Measurements from ENCODE around the gene PPP4C. TPM values are rescaled to one million over a fixed set of nuclear protein-coding genes. Genes with fewer than 3 reads are reported as not detected.

Gene PPP4C
- total and polyA plus RNA-seq, 2 of the 8 experiments (the other 6 are each of a cell fraction or from before 2014, with no cell fraction given): 148 to 298 TPM

GRCh38 chr16:30121741-30122571 is 46.2 kb downstream of the PPP4C start:
- no peak overlapping the region for H3K27ac ChIP-seq (ENCODE audit: low read depth, low read length)
- WGBS, 2 experiments (ENCODE audit: extremely low coverage in 1 of 2, insufficient coverage in 1 of 2, insufficient read length in 1 of 2, insufficient replicate concordance in 2 of 2, low coverage in 1 of 2, low lambda C conversion rate in 2 of 2, missing lambda C conversion rate in 1 of 2): 84% methylated on average over 30 of the region's 31 CpGs; no CpG with 5 or more reads in 1 of the 2 experiments
- DNase-seq (ENCODE audit: low read depth in 1 of 2, low spot score in 2 of 2): peak in 1 of 2 experiments; percentile 47

More at GRCh38 chr16:30121741-30122571, 46.2 kb downstream of the PPP4C start:
- peaks cover 0 to 4% (median 0%) of the 10 kb centered on the region in 4 experiments; a peak in 1 of 8 replicates for H3K36me3 ChIP-seq (ENCODE audit: control insufficient read depth in 2 of 4, insufficient read depth in 4 of 4, low read length in 3 of 4)
- no peak overlapping the region; the same call in 1 of the 2 replicates for H3K18ac ChIP-seq (ENCODE audit: extremely low read depth, low read length)
- H4K5ac ChIP-seq (ENCODE audit: insufficient read length, low read depth, low read length): peak overlapping the region; percentile 12
- no peaks in the 10 kb centered on the region for H3K79me1 ChIP-seq (ENCODE audit: low read depth, low read length)
- H3K4me2 ChIP-seq (ENCODE audit: insufficient read depth in 1 of 2, low read depth in 2 of 2, low read length in 2 of 2): peak overlapping the region; percentile 65 to 92
- POLR2A ChIA-PET (ENCODE audit: partially characterized antibody): interaction anchor here (0.6 kb wide), 1 partner anchor 41 kb away, joined by 3 read pairs; no protein-coding TSS in a partner anchor
- H3K23ac ChIP-seq (ENCODE audit: insufficient read length): no peak overlapping the region
- H3K4me1 ChIP-seq (replicated peaks in 1 of 4; ENCODE audit: control insufficient read depth in 3 of 4, insufficient read depth in 4 of 4, low read length in 3 of 4): peaks cover 0 to 6% (median 2%) of the 10 kb centered on the region in 4 experiments; a peak in 4 of 7 replicates
- no peak overlapping the region for H2BK15ac ChIP-seq (ENCODE audit: low read length)
- no peak overlapping the region for H2BK5ac ChIP-seq (ENCODE audit: low read depth, low read length)
- no peak overlapping the region for H2AFZ ChIP-seq (ENCODE audit: low read length)
- peak overlapping the region; percentile 82 for H3K56ac ChIP-seq (replicated peaks; ENCODE audit: insufficient read length, low read depth, low read length)
- H3K9ac ChIP-seq (replicated peaks in 1 of 4; ENCODE audit: extremely low read depth in 1 of 4, low read depth in 3 of 4, low read length in 3 of 4): no peak overlapping the region; a peak in 1 of 7 replicates
- no peak overlapping the region for H3K14ac ChIP-seq (ENCODE audit: insufficient read length)
- H4K20me1 ChIP-seq (replicated peaks in 1 of 2; ENCODE audit: control insufficient read depth in 1 of 2, insufficient read depth in 2 of 2, low read length in 2 of 2): no peaks in the 10 kb centered on the region
- peak overlapping the region; percentile 3 for H4K91ac ChIP-seq (replicated peaks; ENCODE audit: insufficient read length, low read length)
- peak overlapping the region; percentile 38 for H3K4ac ChIP-seq (replicated peaks; ENCODE audit: insufficient read length, low read depth, low read length)
- TF ChIP-seq SRF (IDR thresholded peaks at IDR 0.05; ENCODE audit: low read depth, low read length) (no peak), SP1 (IDR thresholded peaks at IDR 0.05; ENCODE audit: low read depth, low read length) (no peak), CREB1 (IDR thresholded peaks at IDR 0.05) (no peak), POLR2AphosphoS5 (IDR thresholded peaks at IDR 0.05; ENCODE audit: low read depth, low read length) (no peak), YY1 (IDR thresholded peaks at IDR 0.05; ENCODE audit: low read depth, low read length) (no peak), RNF2 (IDR thresholded peaks at IDR 0.05; ENCODE audit: borderline replicate concordance, low read depth, low read length, missing control alignments, poor library complexity, severe bottlenecking) (no peak), SIX5 (IDR thresholded peaks at IDR 0.05; ENCODE audit: low read depth, low read length) (no peak)
- no peak overlapping the region for H4K8ac ChIP-seq (ENCODE audit: extremely low read depth, insufficient read depth, low read length)
- no peak overlapping the region for H2BK20ac ChIP-seq (ENCODE audit: low read length)
- no peak for FAIRE-seq
- CTCF ChIA-PET (ENCODE audit: partially characterized antibody): interaction anchor here (0.6 to 2.5 kb wide), 2 partner anchors 10 to 376 kb away, joined by 4 to 20 read pairs; partner anchors contain the start of gene GDPD3
- H3K79me2 ChIP-seq (ENCODE audit: control insufficient read depth in 1 of 2, insufficient read depth in 2 of 2, low read length in 2 of 2): no peaks in the 10 kb centered on the region
- H2BK120ac ChIP-seq (replicated peaks; ENCODE audit: low read depth, low read length): no peak overlapping the region
- H3K9me3 ChIP-seq (ENCODE audit: insufficient read depth in 2 of 2, low read depth in 1 of 2, low read length in 1 of 2): no peaks in the 10 kb centered on the region
- peak overlapping the region; percentile 68; the same call in 1 of the 2 replicates for H2BK12ac ChIP-seq (ENCODE audit: low read depth, low read length)
- H3K27me3 ChIP-seq (replicated peaks in 1 of 4; ENCODE audit: control insufficient read depth in 3 of 4, extremely low read depth in 1 of 4, insufficient read depth in 3 of 4, low read length in 3 of 4): peaks cover 0 to 2% (median under 1%) of the 10 kb centered on the region in 4 experiments; a peak in 1 of 7 replicates
- H2AK5ac ChIP-seq (ENCODE audit: low read depth, low read length): peak overlapping the region; percentile 76; the same call in 1 of the 2 replicates
- H3K4me3 ChIP-seq (ENCODE audit: extremely low read depth in 1 of 4, insufficient read depth in 2 of 4, low read depth in 3 of 4, low read length in 4 of 4): peak overlapping the region; percentile 54 to 74 (median 62)
- H3K23me2 ChIP-seq (ENCODE audit: low read depth, low read length): peaks cover 8% of the 10 kb centered on the region; the same call in 1 of the 2 replicates
